HG03025 (cell line): Measurements from ENCODE around the gene ARHGAP32.
"Not testable (repeated sequence)": the region's sequence is repeated elsewhere in the genome, so short reads cannot be mapped to it uniquely, and the experiment has no call there.

ENCODE experiments used
- ATAC-seq: cut with Tn5 transposase; IDR thresholded peaks from one replicate; pipeline ENCODE4 v1.9.1; 2021; ENCODE audit warnings: mild to moderate bottlenecking, moderate library complexity; ENCODE audit not compliant: unreplicated experiment, low FRiP score

ARHGAP32 gene

GRCh38 chr11:128937480-128937879 lies 254.6 kb downstream of the ARHGAP32 start:
- ATAC-seq = no peak

- no peak for ATAC-seq
These were observed 255.4 kb downstream of the ARHGAP32 start for GRCh38 chr11:128936606-128937251.

- no peak for ATAC-seq
These were observed 257.2 kb downstream of the ARHGAP32 start for GRCh38 chr11:128934926-128935325.

- ATAC-seq = no peak
These were observed 257.8 kb downstream of the ARHGAP32 start for GRCh38 chr11:128934351-128934750.

GRCh38 chr11:128933481-128934178 lies 258.5 kb downstream of the ARHGAP32 start:
- no peak for ATAC-seq

GRCh38 chr11:128931668-128932067 lies 260.5 kb downstream of the ARHGAP32 start:
- ATAC-seq = no peak

GRCh38 chr11:128931066-128931465 lies 261.1 kb downstream of the ARHGAP32 start:
- no peak for ATAC-seq

GRCh38 chr11:128929991-128930390 lies 262.1 kb downstream of the ARHGAP32 start:
- no peak for ATAC-seq

- ATAC-seq = no peak
These were observed 262.7 kb downstream of the ARHGAP32 start for GRCh38 chr11:128929468-128929867.

GRCh38 chr11:128928400-128928799 lies 263.7 kb downstream of the ARHGAP32 start:
- peak; percentile 98 for ATAC-seq

GRCh38 chr11:128927683-128928336 lies 264.3 kb downstream of the ARHGAP32 start:
- no peak for ATAC-seq

- no peak for ATAC-seq
These were observed 265.0 kb downstream of the ARHGAP32 start for GRCh38 chr11:128927108-128927461.

GRCh38 chr11:128926437-128927107 lies 265.6 kb downstream of the ARHGAP32 start:
- no peak for ATAC-seq

GRCh38 chr11:128926000-128926399 lies 266.1 kb downstream of the ARHGAP32 start:
- ATAC-seq = no peak

- ATAC-seq = no peak
These were observed 266.9 kb downstream of the ARHGAP32 start for GRCh38 chr11:128925250-128925600.

GRCh38 chr11:128924510-128925249 lies 267.4 kb downstream of the ARHGAP32 start:
- ATAC-seq = no peak

- ATAC-seq = no peak
These were observed 268.0 kb downstream of the ARHGAP32 start for GRCh38 chr11:128924104-128924503.

- ATAC-seq = no peak
These were observed 270.3 kb downstream of the ARHGAP32 start for GRCh38 chr11:128921793-128922192.

GRCh38 chr11:128920666-128921065 lies 271.5 kb downstream of the ARHGAP32 start:
- no peak for ATAC-seq

GRCh38 chr11:128919635-128920034 lies 272.5 kb downstream of the ARHGAP32 start:
- ATAC-seq = not testable (repeated sequence)

GRCh38 chr11:128919216-128919615 lies 272.9 kb downstream of the ARHGAP32 start:
- ATAC-seq = no peak
